CD14-positive monocyte (primary cell): ENCODE measurements around the gene WDR91. TPM values are rescaled to one million over a fixed set of nuclear protein-coding genes. Genes with fewer than 3 reads are reported as not detected.

Source experiments
- DNase-seq, 3 donors: peaks; one replicate each; pipeline ENCODE4 v3.0.0-alpha.2; 2011 to 2022
- H2AFZ ChIP-seq: 2 replicates; pipeline ENCODE4 v1.6.0; 2012; ENCODE audit warnings: mild to moderate bottlenecking, low read depth, low read length, inconsistent platforms; ENCODE audit not compliant: insufficient read depth, poor library complexity, severe bottlenecking
- H3K27ac ChIP-seq, 2 donors: 1 replicate in 1 of 2; 2 replicates in 1 of 2; pipeline ENCODE4 v1.5.1; 2012 to 2013; ENCODE audit warnings: low read length in 2 of 2, control low read depth in 1 of 2, inconsistent platforms in 1 of 2, low read depth in 1 of 2, mild to moderate bottlenecking in 1 of 2
- H3K27me3 ChIP-seq, 2 donors: one replicate each; pipeline versions ENCODE4 v1.6.0 to v1.6.1; 2011 to 2013; ENCODE audit warnings: low read length in 2 of 2; ENCODE audit not compliant: control insufficient read depth in 2 of 2, insufficient read depth in 2 of 2
- H3K36me3 ChIP-seq, 2 donors: replicated peaks in 1 of 2; 1 replicate in 1 of 2; 2 replicates in 1 of 2; pipeline versions ENCODE4 v1.5.1 to v1.6.1; 2012 to 2013; ENCODE audit warnings: low read length in 2 of 2, control low read depth in 1 of 2, inconsistent platforms in 1 of 2, mild to moderate bottlenecking in 1 of 2; ENCODE audit not compliant: insufficient read depth in 2 of 2, control insufficient read depth in 1 of 2
- H3K4me1 ChIP-seq, 2 donors: 1 replicate in 1 of 2; 2 replicates in 1 of 2; pipeline versions ENCODE4 v1.5.1 to v1.6.1; 2012 to 2013; ENCODE audit warnings: low read length in 2 of 2, control low read depth in 1 of 2, inconsistent platforms in 1 of 2, mild to moderate bottlenecking in 1 of 2, moderate library complexity in 1 of 2; ENCODE audit not compliant: insufficient read depth in 2 of 2, control insufficient read depth in 1 of 2
- H3K4me2 ChIP-seq: replicated peaks from 2 replicates; pipeline ENCODE3; 2012; ENCODE audit warnings: low read length, moderate library complexity, mild to moderate bottlenecking; ENCODE audit not compliant: poor library complexity, severe bottlenecking; ENCODE audit errors: extremely low read depth
- H3K4me3 ChIP-seq, 3 experiments: fragments of 200-600 bp in 1 of 3; sonication (generic) in 1 of 3; replicated peaks in 1 of 3; 1 replicate in 2 of 3; 2 replicates in 1 of 3; pipeline ENCODE4 v1.5.1; 2011 to 2013; ENCODE audit warnings: low read length in 3 of 3, mild to moderate bottlenecking in 3 of 3, control low read depth in 2 of 3, low read depth in 2 of 3, inconsistent platforms in 1 of 3, moderate library complexity in 1 of 3
- H3K79me2 ChIP-seq: 2 replicates; pipeline ENCODE4 v1.6.0; 2012; ENCODE audit warnings: mild to moderate bottlenecking, control low read depth, inconsistent platforms, low read length, moderate library complexity; ENCODE audit not compliant: insufficient read depth
- H3K9ac ChIP-seq: 2 replicates; pipeline ENCODE4 v1.6.0; 2017; ENCODE audit warnings: low read length, mild to moderate bottlenecking; ENCODE audit not compliant: insufficient read depth, poor library complexity, severe bottlenecking
- H3K9me3 ChIP-seq, 2 donors: replicated peaks in 1 of 2; 1 replicate in 1 of 2; 2 replicates in 1 of 2; pipeline versions ENCODE4 v1.5.1 to v1.6.1; 2012 to 2013; ENCODE audit warnings: low read length in 2 of 2, control low read depth in 1 of 2; ENCODE audit not compliant: control insufficient read depth in 1 of 2, insufficient read depth in 1 of 2
- H4K20me1 ChIP-seq: 2 replicates; pipeline ENCODE4 v1.6.0; 2012; ENCODE audit warnings: mild to moderate bottlenecking, low read length, control low read depth, moderate library complexity; ENCODE audit not compliant: insufficient read depth
- H3K27ac Mint-ChIP-seq, 7 donors: one replicate each; pipeline ENCODE4 v1.8.0; 2020; ENCODE audit warnings: mild to moderate bottlenecking in 7 of 7, mixed read lengths in 7 of 7, moderate library complexity in 6 of 7, inconsistent platforms in 2 of 7
- H3K27me3 Mint-ChIP-seq, 3 donors: one replicate each; pipeline ENCODE4 v1.8.0; 2021 to 2022; ENCODE audit warnings: low read depth in 3 of 3, mild to moderate bottlenecking in 3 of 3, mixed read lengths in 3 of 3, moderate library complexity in 3 of 3, inconsistent platforms in 1 of 3
- H3K36me3 Mint-ChIP-seq, 2 donors: one replicate each; pipeline ENCODE4 v1.8.0; 2020; ENCODE audit warnings: mixed read lengths in 2 of 2, inconsistent platforms in 1 of 2, mild to moderate bottlenecking in 1 of 2
- H3K4me1 Mint-ChIP-seq: one replicate; pipeline ENCODE4 v1.8.0; 2020; ENCODE audit warnings: mild to moderate bottlenecking, mixed read lengths
- H3K4me3 Mint-ChIP-seq, 2 donors: one replicate each; pipeline ENCODE4 v1.8.0; 2020; ENCODE audit warnings: mild to moderate bottlenecking in 2 of 2, mixed read lengths in 2 of 2, moderate library complexity in 1 of 2
- H3K9me3 Mint-ChIP-seq, 7 donors: one replicate each; pipeline ENCODE4 v1.8.0; 2020 to 2022; ENCODE audit warnings: mixed read lengths in 7 of 7, mild to moderate bottlenecking in 6 of 7, moderate library complexity in 6 of 7, inconsistent platforms in 2 of 7
- WGBS: methylation state at CpG from one replicate; pipeline ENCODE4 v1.1.5; 2013; ENCODE audit warnings: missing lambda C conversion rate; ENCODE audit not compliant: insufficient coverage; 5-methylcytosine and 5-hydroxymethylcytosine counted together
- intact Hi-C, 2 donors: fragments of 100-400 bp; cut with micrococcal nuclease; formaldehyde crosslinking; loops; one replicate each; pipeline versions ENCODE4 v1.15.0 to v1.15.1; 2023
- polyA plus RNA-seq, 3 donors: library from polyadenylated mRNA; depleted of rRNA in 1 of 3; unstranded in 2 of 3; stranded (reverse) in 1 of 3; fragments of 300-500 nt in 2 of 3; fragments of >200 nt in 1 of 3; fragmentation: Illumina TruSeq in 2 of 3; gene quantifications; 1 replicate in 2 of 3; 2 replicates in 1 of 3; pipeline ENCODE4 v1.2.3, GENCODE V29; 2012 to 2021
- TF ChIP-seq, protein P1 (sequence below): fragments of 200-600 bp; IDR thresholded peaks from one replicate; pipeline ENCODE4 v1.8.0; 2022; ENCODE audit warnings: antibody characterized with exemption, mild to moderate bottlenecking

Gene WDR91
- polyA plus RNA-seq, 3 donors: 2.5 to 35.0 (median 3.9) TPM

GRCh38 chr7:135169964-135170273, 41.4 kb downstream of the WDR91 start:
- Mint-ChIP-seq H3K9me3 (no peaks in the 10 kb centered on the region), H3K4me1 (peaks cover 58% of the 10 kb centered on the region), H3K27ac (peak overlapping the region; percentile 90 to 98 (median 96)), H3K27me3 (peaks cover 0 to 2% (median 1%) of the 10 kb centered on the region in 3 donors), H3K36me3 (peaks cover 38 to 42% of the 10 kb centered on the region in 2 donors), H3K4me3 (peak overlapping the region; percentile 85 to 90)
- peaks cover 33% of the 10 kb centered on the region for H4K20me1 ChIP-seq
- peak overlapping the region; percentile 70 to 88 (median 70) for H3K4me3 ChIP-seq
- H3K27me3 ChIP-seq: no peaks in the 10 kb centered on the region
- peak overlapping the region; percentile 86 for H2AFZ ChIP-seq
- peaks cover 48% of the 10 kb centered on the region for H3K79me2 ChIP-seq
- peak; percentile 53 to 68 (median 66) for DNase-seq
- peaks cover 25 to 26% of the 10 kb centered on the region in 2 donors for H3K36me3 ChIP-seq
- H3K27ac ChIP-seq: peak overlapping the region; percentile 95 to 96
- H3K9me3 ChIP-seq: no peaks in the 10 kb centered on the region
- intact Hi-C loops: loop anchor here (2.0 to 10.0 kb wide), 4 partner anchors 19 to 183 kb away; partner anchors contain the start of genes AGBL3 (in 2 of the 2) and WDR91 (in 1 of the 2)
- peak overlapping the region; percentile 98 for H3K9ac ChIP-seq
- peak overlapping the region; percentile 93 for H3K4me2 ChIP-seq
- TF ChIP-seq, protein P1, sequence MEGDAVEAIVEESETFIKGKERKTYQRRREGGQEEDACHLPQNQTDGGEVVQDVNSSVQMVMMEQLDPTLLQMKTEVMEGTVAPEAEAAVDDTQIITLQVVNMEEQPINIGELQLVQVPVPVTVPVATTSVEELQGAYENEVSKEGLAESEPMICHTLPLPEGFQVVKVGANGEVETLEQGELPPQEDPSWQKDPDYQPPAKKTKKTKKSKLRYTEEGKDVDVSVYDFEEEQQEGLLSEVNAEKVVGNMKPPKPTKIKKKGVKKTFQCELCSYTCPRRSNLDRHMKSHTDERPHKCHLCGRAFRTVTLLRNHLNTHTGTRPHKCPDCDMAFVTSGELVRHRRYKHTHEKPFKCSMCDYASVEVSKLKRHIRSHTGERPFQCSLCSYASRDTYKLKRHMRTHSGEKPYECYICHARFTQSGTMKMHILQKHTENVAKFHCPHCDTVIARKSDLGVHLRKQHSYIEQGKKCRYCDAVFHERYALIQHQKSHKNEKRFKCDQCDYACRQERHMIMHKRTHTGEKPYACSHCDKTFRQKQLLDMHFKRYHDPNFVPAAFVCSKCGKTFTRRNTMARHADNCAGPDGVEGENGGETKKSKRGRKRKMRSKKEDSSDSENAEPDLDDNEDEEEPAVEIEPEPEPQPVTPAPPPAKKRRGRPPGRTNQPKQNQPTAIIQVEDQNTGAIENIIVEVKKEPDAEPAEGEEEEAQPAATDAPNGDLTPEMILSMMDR: no peak
- WGBS: 0% methylated on average over 17 of the region's 17 CpGs
- peaks cover 51 to 67% of the 10 kb centered on the region in 2 donors for H3K4me1 ChIP-seq

DNA sequence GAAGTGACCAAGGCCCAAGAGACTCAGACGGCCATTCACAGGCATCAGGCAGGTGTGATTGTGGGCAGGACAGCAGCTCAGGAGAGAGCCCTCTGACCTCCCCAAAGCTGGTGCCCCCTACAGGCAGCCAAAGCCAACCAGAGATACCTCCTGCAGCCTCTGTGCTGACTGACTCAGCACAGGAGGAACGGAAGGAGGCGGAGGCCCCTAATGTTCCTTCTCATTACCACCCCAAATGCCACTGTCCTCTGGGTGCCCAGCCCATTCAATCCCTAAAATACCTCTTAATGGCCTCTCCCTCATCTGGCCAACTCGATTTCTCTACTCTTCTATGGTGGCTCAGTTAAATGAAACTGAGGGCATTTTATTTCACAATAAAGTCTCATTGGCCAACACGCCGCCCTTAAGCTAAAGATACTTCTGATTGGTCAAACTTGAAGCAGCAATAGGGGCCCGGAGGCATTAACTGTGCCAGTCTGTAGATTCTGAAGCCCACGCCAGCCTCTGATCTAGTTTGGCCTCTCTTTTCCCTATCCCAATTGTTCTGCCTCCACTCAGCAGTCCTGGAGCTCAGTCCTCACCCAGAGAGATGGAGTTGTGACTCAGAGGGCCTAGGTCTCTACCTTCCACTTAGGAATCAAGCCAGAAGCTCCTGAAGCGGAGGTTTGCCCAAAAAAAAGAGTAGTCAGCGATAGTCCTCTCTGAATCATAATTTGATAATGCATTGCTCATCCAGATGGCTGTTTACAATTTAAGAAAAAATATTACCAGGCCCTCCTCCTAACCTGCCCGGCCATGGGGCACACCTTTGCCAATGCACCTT, 42.0 kb downstream of the WDR91 start:
- peak overlapping the region; percentile 70 to 88 (median 70) for H3K4me3 ChIP-seq
- 14% methylated on average over 8 of the region's 11 CpGs for WGBS
- H3K4me2 ChIP-seq: peak overlapping the region; percentile 93
- H3K27me3 Mint-ChIP-seq: peaks cover 0 to 2% (median 1%) of the 10 kb centered on the region in 3 donors
- no peaks in the 10 kb centered on the region for H3K27me3 ChIP-seq
- H3K4me1 ChIP-seq: peaks cover 51 to 73% of the 10 kb centered on the region in 2 donors
- H3K9me3 Mint-ChIP-seq: no peaks in the 10 kb centered on the region
- H3K36me3 ChIP-seq: peaks cover 31 to 32% of the 10 kb centered on the region in 2 donors
- peaks cover 38% of the 10 kb centered on the region for H4K20me1 ChIP-seq
- TF ChIP-seq, protein P1: peak; percentile 51
- peaks cover 54% of the 10 kb centered on the region for H3K79me2 ChIP-seq
- intact Hi-C loops: loop anchor here in 1 of 2 donors (2.0 to 10.0 kb wide), 3 partner anchors 19 to 182 kb away; partner anchors contain the start of gene AGBL3
- peak overlapping the region; percentile 98 for H3K9ac ChIP-seq
- peaks cover 44 to 45% of the 10 kb centered on the region in 2 donors for H3K36me3 Mint-ChIP-seq
- DNase-seq: peak; percentile 54 to 70 (median 57)
- no peaks in the 10 kb centered on the region for H3K9me3 ChIP-seq
- peaks cover 61% of the 10 kb centered on the region for H3K4me1 Mint-ChIP-seq
- H3K27ac Mint-ChIP-seq: peak overlapping the region; percentile 90 to 98 (median 96)
- peak overlapping the region; percentile 85 to 90 for H3K4me3 Mint-ChIP-seq
- H3K27ac ChIP-seq: peak overlapping the region; percentile 95 to 96
- peak overlapping the region; percentile 4 for H2AFZ ChIP-seq
